HPDE6-E6E7 (cell line): ENCODE results near the gene MAN1A1.
"Not testable (repeated sequence)": the region's sequence is repeated elsewhere in the genome, so short reads cannot be mapped to it uniquely, and the experiment has no call there.

ENCODE experiments used
- DNase-seq: peaks from one replicate; pipeline ENCODE4 v3.0.0; 2011; ENCODE audit warnings: missing footprints; ENCODE audit errors: extremely low spot score

MAN1A1 gene

DNA sequence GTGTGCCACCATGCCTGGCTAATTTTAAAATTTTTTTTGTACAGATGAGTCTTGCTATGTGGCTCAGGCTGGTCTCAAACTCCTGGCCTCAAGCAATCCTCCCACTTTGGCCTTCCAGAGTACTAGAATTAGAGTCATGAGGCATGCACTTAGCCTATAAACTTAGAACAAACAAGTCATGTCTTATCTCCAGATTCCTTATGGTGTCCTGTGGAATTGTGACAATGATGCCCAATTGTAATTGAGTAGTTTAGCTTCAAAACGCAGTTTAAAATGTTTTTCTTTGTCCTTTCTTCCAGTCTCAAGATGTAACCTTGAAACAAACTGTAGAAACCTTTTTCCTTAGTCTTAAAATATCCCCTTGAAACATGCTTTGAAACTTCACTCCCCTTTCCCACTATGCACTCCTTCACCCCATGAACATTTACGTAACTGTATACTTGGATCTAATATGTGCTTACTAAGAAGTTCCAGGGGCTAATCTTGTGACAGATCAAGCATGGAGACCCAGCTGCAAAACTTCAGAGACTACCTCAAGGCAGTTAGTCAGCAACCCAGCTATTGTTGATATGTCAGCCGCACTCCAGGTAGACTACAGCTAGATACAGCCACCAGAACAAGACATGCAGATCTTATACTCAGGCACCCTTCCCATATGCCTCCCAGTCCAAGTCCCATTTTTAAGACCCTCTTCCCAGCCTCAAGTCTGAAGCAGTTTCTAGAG lies 46.2 kb downstream of the MAN1A1 start:
- no peak for DNase-seq

DNA sequence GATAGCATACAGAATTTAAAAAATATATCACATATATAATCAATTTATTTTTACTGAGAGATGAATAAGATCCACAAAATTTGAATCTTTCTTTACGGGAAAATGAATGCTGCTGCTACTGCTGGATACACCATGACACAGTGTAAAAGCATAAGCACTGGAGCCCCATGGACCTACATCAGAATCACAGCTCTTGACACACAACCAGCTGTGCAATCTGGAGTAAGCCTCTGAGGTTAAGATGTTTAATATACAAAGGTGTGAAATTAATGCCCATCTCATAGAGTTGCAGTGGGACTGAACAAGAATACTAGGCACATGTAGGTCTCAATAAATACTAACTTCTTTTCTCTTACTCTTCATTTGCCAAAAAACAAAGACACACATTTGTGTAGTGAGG lies 48.1 kb downstream of the MAN1A1 start:
- no peak for DNase-seq

DNA sequence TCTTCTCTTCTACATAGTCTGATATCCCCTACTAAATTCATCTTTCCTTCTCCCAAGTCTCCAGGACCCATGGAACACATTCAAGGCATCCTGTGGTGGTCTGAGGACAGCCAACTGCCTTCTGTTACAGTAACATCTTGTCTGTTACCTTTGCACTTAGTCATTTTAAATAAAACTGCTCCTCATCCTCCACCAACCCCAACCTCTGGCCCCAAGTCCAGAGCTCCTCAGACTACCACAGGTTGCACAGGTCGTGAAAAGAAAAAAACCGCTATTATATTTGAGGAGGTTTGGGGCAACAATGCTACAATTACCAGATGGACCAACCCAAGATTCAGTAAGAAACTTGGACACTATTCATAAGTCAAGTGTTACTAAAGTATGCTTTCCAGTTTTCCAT lies 49.9 kb downstream of the MAN1A1 start:
- DNase-seq, result no peak

DNA sequence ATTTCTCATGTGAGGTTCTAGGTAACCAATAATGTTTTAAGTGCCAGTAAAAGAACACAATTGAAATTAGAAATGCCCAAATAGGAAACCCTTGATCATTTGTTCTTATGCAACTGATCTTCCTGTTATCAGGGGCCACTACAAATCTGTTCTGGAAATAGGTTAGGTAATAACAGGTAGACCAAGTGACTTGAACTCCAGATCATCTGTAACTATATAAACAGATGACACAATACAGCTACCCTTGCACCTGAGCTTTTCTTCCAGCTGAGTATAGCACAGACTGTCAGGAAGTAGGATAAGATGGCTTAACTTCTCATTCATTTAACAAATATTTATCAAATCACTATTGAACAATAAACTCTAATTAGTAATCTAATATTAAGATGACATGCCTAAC lies 52.5 kb downstream of the MAN1A1 start:
- DNase-seq, result no peak

DNA sequence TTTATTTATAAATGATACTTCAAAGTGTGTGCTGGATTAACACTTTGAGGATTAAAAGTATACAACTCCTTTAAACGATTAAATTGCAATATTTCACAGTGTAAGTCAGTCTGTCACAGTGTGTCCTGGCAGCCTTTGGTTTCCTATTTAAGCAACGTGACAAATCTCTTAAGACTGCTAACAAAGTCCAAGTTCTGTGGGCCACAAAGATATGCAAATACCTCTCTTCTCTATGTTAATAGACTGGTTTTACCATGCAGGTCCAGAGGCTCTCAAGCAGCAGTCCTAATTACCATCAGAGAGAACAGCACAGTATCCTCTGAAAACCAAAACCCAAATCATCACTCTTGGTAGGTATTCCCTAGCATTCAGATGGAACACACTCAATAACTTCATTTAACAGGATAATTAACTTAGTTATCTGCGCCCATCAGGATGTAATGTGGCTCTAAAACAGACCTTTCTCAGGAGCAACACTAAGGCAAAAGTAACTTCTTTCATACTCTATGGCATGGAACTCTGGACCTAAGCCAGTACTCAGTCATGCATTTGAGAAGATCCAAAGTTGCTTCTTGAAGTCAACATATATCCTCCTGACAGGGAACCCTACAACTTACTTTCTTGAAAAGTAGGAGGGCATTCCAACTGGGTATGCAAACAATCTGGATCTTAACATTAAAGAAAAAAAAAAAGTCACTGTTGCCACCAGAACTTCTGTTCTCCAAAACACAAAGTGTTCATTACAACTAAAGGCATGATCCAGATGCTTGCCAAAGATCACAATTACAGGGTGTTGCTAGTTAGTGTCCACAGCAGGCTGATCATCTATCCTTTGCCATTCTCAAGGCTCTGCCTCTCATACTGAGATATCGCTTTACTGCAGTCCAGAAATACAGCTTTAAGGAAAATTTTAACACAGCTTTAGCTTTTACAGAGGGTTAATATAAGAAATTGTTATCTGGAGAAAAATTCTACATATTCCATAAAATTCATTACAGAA lies 53.2 kb downstream of the MAN1A1 start:
- DNase-seq, result no peak

DNA sequence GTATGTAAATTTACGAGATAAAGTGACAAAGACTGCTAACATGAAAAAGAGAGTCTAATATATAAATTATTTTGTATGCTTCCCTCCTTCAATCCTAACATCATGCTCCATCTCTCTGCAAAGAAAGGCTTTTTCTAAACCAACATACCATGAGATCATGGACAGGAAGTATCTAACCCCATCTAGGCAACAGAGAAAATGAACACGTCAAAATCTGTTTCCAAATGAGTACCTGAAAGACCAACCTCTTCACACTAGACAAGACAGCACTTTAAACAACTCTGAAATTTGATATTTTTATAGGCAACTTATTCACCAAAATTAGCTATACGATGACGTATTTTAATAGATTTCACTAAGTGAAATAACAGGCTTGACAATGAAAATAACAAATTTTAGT lies 54.6 kb downstream of the MAN1A1 start:
- no peak for DNase-seq

DNA sequence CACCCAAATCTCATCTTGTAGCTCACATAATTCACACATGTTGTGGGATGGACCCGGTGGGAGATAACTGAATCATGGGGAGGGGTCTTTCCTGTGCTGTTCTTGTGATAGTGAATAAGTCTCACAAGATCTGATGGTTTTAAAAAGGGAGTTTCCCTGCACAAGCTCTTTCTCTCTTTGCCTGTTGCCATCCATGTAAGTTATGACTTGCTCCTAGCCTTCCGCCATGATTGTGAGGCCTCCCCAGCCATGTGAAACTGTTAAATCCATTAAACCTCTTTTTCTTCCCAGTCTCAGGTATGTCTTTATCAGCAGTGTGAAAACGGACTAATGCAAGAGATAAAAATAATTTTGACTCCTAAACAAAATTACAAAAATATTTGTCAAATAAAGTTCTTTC lies 58.5 kb downstream of the MAN1A1 start:
- DNase-seq, result not testable (repeated sequence)

DNA sequence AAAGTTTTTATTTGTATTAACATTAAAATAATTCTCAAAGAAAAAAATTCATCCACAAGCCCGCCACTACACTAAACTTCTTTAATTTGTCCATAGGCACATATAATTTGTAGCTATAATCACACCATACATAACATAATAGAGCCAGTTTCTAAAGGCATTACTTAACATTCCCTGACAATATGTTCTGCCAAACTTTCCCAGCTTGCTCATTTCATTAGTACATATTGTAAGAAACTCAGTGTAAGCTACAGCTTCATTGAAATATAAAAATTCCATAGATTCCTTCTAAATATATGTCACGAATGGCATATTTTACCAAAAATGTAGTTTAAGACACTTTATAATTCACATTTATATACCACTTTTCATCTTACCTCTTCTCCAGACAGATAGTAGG lies 59.3 kb downstream of the MAN1A1 start:
- no peak for DNase-seq

DNA sequence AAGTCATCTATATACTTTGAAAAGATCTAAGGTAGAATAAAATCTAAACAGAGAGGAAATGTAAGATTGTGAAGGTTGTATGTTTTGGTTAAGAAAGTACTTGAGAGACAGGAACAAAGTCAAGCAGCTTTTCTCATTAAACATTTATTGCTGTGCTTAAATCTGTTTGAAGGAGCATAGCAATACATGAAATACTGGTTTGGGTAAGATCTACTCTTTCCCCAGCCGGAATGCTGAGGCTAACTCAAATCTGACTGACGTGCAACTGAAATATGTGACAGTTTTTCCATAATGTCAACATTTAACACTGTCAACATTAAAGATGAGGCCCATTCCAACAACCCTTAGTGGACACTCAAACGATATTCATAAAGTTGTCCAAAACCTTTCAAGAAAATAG lies 59.9 kb downstream of the MAN1A1 start:
- no peak for DNase-seq

DNA sequence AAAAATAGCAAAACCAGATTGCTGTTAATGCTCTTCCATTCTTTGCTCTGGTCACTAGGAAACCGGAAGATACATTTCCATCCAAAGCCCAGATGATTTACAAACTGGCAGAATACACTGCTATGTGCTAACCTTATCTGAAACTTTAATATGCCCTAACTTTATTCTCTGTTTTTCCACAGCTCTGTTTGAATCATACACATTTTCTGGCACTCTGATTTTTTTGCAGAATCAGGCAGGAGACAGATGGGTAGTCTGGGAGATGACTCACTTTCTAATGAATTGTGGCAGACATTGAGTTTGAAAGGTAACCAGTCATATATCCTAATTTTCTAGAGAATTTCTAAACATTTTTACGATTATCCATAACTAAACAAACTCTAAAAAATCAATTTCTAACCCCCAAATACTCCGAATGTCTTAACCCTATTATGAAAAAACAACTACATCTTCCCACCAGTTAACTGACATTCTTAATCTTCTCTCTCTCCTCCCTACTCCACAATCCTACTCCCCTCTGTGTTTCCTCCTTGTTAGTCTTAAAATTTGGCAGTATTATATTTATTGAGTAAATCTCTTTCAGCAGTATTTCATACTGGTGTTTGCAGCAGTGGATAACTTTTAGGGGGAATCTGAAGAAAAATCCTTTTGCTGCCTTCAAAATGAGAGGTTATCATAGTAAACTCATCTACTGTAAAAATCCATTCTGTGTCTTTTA lies 63.5 kb downstream of the MAN1A1 start:
- no peak for DNase-seq

DNA sequence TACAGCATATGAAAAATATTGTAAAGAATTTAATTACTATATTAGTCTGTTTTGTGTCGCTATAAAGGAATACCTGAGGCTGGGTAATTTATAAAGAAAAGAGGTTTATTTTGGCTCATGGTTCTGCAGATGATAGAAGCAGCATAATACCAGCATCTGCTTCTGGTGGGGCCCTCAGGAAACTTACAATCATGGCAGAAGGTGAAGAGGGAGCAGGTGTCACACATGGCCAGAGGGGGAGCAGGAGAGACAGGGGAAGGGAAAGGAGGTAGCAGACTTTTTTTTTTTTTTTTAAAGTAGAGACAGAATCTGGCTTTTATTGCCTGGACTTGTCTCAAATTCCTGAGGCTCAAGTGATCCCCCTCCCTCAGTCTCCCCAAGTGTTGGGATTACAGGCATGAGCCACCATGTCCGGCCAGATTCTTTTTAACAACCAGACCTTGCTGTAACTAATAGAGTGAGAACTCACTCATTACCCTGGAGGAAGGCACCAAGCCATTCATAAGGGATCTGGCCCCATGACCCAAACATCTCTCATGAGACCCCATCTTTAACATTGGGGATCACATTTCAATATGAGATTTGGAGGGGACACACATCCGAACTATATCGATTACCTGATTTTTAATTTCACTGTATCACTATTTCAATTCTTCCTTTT lies 64.6 kb downstream of the MAN1A1 start:
- DNase-seq, result no peak

DNA sequence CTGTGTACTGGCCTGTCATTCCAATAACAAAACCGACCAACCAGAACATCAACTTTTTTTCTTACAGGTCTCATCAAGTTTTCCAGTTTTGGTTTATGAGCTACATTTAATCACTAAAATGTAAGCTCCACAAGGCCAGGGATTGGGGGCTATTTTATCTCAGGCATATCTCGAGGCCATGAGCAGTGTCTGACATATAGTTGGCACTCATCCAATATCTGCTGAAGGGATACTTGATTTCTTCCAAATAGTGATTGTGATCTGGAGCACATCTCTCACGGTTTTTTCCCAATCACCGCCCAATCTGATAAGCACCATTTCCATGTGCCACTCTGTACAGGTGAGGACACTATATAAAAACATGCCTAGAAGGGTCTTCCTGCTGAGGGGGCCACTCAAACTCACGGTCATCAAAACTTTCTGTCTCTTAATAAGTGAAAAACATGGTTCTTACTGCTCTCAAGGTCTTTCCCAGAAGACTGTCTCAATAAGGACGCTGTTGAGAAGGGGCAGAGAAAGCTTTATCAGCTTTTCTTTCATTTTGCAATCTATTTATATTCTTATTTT lies 65.5 kb downstream of the MAN1A1 start:
- DNase-seq, result no peak

DNA sequence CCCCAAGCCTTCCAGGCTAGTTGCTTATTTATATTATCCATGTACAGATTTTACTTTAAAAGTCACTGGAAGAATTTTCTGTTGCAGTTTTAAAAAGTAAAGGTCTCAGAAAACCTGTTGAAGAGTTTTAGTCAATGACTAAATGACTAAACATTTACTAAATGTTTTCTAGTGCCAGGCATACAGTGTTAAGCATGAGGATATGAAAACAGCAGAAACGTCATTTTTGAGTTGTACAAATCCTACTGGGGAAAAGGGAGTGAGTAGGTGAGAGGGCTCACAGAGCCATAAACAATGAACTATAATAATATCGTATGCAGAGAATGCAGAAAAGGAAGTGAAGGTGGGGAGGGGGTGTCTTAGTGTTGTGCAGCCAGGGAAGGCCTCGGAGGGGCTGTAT lies 66.3 kb downstream of the MAN1A1 start:
- no peak for DNase-seq

DNA sequence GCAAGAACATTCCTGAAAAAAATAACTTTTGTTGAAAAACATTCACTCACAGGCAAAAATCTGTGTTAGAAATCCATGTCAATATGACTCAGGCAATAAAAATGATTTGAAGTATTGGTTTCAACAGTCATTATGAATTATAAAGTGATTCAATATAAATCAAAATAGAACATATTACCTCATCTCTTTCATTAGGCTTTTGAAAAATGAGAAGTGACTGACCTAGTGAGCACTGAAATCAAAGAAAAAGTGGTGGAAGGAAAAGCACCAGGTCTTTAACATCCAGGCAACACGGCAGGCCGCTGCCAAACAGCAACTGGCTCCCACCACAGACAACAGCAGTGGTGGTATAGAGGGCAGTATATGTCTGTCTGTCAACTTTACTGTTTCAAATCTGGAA lies 68.9 kb downstream of the MAN1A1 start:
- DNase-seq, result no peak

DNA sequence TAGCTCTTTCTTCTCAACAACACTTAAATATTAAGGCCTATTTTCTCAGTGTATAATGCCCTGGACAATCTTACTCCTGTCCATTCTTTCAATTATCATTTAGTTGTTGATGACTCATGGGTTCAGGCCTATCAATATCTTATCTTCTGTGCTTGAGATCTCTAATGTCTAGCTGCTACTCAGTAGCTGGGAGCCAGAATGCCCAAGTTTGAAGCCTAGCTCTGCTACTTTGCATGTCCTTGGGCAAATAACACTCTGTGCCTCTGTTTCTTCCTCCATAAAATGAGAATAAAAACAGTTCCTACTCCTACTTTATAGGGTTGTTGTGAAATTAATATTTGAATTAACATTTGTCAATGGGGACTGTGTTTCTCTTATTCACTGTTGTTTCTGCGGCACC lies 69.5 kb downstream of the MAN1A1 start:
- DNase-seq, result no peak

DNA sequence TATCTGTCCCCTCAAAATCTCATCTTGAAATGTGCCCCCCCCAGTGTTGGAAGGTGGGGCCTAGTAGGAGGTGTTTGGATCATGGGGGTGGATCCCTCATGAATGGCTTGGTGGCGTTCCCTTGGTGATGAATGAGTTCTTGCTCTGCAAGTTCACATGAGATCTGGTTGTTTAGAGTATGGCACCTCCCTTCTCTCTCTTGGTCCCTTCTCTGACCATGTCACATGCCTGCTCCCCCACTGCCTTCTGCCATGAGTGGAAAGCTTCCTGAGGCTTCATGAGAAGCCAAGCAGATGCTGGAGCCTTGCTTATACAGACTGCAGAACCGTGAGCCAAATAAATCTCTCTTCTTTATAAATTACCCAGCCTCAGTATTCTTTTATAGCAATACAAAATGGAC lies 70.9 kb downstream of the MAN1A1 start:
- DNase-seq, result no peak

DNA sequence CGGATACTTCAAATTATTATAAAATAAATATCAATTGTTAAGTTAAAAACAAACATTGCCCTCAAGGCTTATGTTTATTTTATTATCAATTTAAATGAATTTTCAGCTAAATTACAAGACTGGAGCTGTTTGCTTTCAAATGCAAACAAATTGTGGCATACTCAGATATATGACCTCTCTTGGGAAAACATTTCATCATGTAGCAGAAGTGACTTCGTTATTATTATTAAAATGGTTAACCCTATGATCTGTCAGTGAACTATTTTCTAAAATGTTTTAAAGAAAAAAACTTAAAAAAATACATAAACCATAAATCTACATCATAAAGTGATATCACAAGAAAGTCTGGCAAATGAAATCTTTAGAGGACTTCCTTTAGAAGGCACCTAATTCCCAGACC lies 72.5 kb downstream of the MAN1A1 start:
- DNase-seq, result no peak

DNA sequence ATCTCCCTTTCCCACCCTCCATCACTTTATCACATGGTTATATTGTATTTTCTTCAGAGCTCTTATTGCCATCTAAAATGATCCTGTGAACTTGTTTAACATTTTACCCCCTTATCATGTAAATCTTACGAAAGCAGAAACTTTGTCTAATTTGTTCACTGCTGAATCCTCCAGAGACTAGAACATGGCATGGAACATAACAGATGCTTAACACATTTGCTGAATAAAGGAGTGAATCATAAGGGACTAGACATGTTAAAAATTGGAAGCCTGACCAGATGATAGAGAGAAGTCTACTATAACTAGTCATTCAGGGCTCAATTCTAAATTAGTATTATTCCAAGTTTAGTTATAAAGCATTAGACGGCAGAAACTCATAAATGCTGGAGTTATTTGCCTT lies 73.3 kb downstream of the MAN1A1 start:
- no peak for DNase-seq

DNA sequence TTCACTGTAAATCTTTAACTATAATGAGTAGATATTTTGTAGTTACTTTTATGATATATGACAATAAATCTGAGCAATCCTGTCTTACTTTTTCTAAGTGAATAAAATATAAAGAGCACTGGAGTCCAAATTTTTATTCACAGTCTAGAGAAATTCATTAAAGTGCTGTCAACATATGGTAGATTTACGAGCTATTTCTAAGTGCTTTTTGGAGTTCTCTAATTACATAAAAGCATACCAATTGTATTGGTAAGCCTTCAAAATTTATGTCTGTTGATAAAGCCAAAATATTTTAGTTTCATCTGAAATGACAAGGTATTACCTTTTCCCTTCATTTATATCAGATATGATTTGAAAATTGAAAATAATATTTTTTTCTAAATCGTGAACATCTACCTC lies 75.4 kb downstream of the MAN1A1 start:
- no peak for DNase-seq

DNA sequence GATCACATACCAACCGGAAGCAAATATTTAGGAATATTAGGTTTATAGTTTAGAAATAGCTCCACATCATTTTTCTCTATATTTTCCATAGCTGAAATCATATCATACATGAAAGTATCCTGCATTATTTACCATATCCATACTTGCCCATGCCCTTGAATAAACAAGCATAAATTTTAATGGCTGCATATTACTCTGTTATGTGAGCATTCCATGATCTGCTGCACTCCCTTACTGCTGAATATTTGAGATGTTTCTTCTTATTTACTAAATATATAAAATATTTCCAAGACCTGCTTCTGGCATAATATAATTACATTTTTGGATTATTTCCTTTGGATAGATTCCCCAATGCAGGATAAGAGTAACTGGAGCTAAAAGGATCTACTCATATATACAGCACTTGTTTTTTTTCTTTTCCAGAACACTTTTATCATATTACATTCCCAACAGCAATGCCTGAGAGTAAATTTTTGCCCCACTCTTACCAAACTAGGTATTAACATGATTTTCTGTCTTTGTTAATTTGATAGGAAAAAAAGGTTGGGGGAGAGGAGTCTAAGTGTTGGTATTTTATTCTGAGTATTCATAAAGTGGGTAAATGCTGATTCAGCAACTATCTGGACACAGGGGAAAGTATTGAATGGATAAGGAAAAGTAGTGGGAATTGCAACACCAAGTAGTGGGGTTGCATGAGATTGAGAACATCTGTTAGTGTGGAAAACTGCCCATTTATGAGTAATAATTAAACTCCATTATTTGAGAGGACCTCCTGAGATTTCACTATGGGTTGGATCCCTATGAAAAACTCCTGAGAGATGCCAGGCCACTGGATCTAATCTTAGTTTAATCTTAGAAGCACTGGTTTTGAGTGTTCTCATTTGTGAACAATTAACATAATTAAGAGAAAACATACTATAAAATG lies 76.0 kb downstream of the MAN1A1 start:
- DNase-seq, result no peak
